NCI-H526 treated with DMSO at 0.1 percent for 48 hours (cell line): Measurements from ENCODE around the gene MOB3B.
"Not testable (repeated sequence)": the region's sequence is repeated elsewhere in the genome, so short reads cannot be mapped to it uniquely, and the experiment has no call there.

Experiments
- DNase-seq: peaks from one replicate; lab custom pipeline; 2025; lab: John Stamatoyannopoulos, UW

MOB3B gene

DNA sequence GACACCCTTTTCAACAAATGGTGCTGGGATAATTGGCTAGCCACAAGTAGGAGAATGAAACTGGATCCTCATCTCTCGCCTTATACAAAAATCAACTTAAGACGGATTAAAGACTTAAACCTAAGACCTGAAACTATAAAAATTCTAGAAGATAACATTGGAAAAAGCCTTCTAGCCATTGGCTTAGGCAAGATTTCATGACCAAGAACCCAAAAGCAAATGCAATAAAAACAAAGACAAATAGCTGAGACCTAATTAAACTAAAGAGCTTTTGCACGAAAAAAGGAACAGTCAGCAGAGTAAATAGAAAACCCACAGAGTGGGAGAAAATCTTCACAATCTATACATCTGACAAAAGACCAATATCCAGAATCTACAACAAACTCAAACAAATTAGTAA, 110.1 kb downstream of the MOB3B start:
- DNase-seq: not testable (repeated sequence)

DNA sequence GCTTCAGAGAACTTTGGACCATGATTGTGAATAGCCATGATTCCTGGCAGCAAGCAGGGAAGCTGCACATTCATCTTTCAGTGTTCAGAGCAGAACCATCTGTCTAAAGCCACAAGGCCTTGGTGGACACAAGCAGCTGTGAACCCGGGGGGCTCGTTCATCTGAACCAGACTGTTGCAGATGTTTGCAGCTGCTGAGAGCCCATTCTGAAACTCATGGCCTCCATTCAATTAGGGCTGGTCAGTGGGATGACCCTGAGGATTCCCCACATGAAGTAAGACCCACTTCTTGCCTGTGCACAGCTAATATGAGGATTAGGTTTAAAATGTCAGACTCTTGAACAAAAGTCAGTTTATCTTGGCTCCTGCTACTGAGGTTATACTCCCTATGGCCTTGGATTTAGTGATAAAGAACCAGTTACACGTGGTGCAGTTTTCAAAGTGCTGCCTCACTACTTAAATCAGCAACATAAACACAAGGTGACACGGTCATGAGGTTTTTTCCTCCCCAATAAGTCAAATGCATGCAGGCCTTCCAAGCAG, 115.3 kb downstream of the MOB3B start:
- DNase-seq: no peak

DNA sequence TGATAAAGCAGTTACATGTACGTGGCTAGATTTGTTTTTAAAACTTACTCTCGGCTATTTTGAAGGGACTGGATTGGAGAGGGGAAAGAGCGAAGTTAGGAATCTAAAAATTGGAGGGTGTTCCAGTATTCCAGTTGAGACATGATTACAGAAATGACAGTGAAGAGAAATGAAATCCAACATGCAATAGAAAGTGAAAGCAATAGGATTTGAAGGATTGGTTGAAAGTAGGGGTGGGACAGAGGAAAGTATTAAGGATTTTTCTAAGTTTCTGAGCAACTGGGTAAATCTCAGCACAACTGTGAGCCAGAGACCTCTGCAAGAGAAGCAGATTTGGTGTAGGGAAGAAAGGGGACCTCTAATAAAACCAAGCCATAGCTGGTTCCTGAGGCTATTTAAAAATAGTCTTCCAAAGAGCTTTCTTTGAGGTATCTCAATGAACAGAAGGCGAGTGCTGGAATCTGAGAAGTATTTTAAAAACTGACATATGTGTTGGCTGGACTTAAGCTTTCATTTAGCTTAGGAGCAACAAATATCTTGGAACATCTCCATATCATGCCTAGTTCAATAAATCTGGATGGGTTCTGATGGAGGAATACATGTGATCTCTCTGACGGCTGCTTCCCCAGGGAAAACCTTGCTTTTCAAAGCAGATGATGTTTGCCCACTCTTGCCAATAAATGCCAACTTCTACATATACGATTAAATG, 115.9 kb downstream of the MOB3B start:
- DNase-seq: no peak

DNA sequence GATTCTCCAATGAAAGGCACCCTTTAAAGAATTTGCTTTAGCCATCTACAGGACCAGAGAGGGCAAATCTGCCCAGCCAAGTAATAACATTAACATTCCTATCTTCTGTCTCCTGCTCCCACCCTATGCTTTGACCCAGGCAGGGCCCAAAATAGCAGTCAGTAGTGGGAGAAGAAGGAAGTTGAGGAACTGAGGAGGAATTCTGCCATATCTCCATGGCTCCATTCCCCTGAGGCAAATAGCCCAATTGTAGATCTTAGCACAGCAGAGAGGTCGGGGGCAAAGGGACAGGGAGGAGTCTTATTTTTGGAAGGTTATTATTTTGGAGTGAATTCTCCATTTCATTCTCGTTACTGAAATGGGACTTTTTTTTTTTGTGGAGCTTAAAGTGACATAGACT, 116.7 kb downstream of the MOB3B start:
- DNase-seq: no peak

DNA sequence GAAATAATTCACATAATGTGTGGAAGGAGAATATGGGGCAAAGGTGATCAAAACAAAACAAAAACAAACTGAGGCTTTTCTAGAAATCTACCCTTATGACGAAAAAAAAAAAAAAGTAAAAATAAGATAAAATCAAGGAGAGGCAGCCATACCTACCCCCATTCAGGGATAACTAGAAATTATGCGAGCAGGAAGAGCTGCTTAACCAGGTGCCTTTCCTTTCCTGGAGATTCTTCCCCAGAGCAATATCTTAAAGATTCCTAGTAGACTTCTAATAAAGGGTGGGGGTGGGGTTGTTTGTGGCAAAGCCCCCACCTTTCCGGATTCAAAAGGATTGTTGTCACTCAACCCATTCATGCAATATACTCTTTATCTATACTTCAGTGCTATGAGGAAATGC, 117.5 kb downstream of the MOB3B start:
- DNase-seq: no peak

DNA sequence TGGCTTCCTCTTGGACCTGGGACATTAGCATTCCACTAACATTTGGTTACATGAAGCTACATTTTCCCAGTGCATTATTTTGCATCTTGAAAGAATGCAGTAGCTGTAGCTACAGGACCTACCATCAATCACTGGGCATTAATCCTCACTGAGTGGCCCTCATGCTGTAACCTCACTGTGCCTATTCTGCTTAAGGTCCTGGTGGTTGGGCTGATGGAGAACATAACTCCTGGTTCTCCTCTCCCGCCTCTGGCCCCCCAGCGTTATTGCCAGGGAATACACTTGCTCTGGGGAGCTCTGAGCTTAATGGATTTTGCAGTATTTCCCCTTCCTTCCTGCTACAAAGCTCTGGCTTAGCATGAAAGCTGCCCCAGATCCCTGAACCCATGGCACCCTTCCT, 121.1 kb downstream of the MOB3B start:
- DNase-seq: no peak

DNA sequence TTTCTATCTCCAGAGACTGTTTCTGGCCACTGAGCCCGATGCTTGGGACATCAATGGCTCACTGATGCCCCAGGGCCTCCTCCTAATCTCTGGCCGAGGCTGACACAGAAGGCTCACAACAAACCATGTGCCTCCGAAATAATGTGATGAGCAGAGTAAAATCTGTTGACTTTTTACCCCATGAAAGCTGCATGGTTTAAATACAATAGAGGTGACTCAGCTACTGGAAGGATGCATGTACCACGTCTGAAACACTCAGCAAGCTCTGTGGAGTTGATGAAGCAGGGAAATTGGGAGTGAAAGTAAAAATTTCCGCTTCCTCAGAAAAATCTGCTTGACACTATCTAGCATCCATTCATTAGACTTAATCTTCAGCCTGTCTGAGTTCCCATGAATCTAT, 121.6 kb downstream of the MOB3B start:
- no peak for DNase-seq

DNA sequence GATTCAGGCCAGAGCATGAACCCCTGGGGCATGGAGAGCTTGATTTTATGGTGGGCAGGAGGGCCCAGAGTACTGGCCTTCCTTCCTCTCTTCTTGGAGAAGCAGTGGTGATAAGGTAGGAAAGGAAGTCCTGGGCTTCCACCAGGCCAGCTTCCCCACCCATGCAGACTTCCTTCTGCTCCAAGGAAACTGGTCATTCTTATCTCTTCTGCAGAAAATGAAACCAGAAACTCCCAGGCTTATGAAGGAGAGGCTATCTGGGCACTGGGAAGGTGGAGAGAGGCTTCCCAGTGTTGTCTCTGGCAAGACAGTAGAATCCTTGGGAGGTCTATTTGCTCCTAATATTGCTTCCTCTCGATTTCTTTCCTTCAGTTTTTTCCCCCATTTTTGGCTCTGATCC, 122.1 kb downstream of the MOB3B start:
- no peak for DNase-seq

DNA sequence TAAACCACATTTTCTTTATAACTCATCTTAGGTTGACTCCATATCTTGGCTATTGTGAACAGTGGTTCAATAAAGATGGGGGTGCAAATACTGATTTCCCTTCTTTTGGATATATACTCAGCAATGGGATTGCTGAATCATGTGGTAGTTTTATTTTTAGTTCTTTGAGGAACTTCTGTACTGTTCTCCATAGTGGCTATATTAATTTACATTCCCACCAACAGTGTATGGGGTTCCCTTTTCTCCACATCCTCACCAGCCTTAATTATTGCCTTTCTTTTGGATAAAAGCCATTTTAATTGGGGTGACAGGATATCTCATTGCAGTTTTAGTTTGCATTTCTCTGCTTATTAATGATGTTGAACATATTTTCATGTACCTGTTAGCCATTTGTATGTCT, 125.0 kb downstream of the MOB3B start:
- no peak for DNase-seq

DNA sequence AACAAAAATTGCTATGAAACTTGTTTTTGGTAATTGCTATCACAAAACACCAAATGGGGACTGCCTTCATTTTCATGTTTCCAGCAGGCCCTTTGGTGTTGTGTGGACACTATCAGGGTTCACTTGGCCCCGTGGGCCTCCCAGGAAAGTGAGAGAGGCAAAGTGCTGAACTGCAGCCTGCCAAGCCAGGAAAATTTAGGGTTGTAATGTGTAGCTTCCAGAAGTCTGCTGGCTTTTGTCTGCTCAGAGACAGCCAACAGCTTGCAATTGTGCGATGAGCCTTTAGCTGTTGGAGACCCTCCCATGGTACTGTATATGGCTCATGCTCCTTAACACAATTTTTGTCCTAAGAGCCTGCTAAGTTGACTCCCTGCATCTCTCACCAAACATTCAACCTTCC, 127.0 kb downstream of the MOB3B start:
- DNase-seq: no peak

DNA sequence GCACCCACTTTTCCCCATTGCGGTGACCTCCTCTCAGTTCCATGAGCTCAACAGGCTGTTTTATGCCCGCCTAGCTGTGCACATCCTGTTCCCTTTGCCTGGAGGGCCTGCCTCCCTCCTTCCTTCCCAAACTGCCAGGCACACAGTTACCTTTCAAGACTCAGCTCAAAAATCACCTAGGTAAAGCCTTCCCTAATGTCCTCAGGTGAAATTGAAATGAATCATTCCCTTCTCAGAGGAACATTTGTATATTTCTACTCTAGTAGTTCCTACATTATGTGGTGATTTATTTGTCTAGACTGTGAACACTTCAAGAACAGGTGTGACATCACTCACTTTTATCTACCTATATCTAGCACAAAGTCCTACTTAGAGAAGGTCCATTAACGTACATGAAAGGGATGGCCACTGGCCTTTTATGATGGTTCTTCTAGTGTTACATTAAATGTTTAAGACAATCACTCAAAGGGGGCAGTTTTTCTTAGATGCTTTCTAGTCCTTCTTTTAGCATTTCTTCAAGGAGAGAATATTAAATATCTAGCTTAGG, 129.2 kb downstream of the MOB3B start:
- DNase-seq: no peak

DNA sequence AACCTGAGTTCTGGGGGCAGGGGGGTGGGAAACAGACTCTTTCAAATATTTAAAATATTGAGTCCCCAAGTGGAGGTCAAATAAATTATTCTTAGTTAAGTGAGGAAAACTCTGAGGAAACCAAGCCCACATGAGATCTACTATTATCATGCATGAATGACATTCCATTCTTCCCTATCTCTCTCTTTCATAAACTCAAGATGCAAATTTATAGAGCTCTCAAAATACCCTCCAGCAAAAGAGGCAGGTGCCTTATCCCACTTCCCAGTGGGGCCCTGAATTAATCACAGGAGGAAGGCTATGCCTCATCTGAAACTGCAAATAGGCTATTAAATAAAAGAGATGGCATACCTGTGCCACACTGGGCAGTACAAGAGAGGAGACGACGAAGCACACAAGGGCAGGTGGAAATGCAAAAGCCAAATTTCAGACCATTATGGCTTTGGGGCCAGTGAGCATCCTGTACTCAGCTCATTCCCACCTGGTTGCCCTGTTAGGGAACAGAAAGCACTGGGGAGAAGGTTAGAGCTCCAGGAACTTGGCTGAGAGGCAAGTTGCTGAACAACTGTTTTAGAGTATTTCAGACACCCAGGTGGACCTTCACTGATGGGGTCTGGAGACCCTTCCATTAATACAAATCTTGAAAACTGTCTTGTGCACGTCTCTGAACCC, 130.5 kb downstream of the MOB3B start:
- peak; percentile 88 for DNase-seq

DNA sequence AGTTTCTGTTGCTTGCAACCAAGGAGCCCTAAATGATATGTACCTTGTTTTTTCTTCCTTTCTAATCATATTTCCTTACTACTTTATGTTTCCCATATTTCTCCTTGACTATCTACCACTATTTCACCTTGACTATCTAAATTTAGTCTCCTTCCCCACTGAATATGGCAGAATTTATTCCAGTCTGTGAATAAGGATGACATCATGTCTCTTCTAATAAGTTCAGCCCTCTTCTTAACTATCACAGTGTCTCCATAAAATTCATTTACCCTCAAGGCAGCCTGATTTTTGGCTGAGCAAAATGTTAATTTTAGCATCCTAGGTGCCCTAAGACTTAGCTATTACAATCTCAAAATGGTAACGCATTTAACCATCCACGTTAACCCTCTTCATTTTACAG, 133.1 kb downstream of the MOB3B start:
- DNase-seq: no peak

DNA sequence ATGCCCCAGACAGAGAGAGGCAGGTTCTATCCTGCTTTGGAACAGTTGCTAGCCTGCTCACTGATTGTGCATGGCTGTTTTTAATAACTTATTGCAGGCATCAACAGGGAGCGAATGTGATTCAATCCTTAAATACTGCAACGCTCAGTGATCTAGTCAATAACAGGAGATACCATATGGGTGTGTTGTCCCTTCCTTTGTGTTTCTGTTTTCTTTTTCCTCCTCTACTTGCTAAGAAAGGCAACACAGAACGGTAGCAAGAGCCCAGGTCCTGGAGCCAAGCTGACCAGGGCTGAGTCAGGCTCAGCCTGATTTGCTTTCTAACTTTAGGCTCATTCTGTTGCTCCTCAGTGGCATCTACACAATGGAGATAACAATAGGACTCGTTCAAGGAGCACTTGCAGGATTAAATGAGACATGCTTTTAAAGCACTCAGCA, 134.1 kb downstream of the MOB3B start:
- DNase-seq: no peak

DNA sequence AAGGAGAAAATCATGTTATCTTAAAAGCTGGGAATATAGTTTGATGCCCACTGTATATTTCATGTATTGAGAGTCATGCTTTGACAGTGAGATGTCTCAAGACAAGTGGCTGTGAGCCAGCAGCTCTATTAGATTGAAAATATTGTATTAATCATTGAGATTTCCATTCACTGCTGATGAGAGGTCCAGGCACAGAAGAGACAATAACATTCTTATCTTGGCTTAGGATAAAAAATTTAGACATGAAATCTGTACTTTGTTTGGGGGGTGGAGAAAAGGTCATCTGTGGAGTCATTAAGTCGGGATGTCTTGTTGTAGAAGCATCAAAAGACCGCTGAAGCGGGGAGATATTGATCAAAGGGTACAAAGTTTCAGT, 134.8 kb downstream of the MOB3B start:
- DNase-seq: no peak

DNA sequence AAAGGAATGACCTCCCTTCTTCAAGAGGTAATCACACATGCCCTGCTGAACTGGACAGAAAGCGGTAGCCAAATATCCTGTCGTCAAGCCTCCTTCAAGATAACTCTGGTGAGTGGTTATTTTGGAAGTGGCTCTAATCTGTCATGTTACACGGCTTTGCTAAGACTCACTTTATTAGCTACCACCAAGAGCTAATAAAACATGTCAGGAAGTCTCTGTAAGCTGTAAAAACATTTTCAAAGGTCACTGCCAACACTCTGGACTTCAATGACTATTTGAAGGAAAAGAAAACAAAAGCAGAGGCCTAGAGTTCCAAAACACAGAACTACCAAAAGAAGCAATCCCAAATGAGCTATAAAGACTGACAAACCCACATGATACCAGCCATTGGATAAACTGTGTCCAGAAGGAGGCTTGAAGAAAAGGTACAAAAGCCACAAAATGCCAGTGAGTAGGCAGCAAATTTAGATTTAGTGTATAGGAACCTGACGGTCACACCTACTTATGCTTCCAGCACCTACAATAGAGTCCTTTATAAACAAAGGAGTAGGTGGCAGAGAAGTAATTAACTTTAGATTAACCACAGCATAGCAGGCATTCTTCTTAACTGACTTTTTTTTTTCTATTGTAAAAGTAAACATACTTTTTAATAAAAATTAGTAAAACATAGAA, 135.3 kb downstream of the MOB3B start:
- no peak for DNase-seq

DNA sequence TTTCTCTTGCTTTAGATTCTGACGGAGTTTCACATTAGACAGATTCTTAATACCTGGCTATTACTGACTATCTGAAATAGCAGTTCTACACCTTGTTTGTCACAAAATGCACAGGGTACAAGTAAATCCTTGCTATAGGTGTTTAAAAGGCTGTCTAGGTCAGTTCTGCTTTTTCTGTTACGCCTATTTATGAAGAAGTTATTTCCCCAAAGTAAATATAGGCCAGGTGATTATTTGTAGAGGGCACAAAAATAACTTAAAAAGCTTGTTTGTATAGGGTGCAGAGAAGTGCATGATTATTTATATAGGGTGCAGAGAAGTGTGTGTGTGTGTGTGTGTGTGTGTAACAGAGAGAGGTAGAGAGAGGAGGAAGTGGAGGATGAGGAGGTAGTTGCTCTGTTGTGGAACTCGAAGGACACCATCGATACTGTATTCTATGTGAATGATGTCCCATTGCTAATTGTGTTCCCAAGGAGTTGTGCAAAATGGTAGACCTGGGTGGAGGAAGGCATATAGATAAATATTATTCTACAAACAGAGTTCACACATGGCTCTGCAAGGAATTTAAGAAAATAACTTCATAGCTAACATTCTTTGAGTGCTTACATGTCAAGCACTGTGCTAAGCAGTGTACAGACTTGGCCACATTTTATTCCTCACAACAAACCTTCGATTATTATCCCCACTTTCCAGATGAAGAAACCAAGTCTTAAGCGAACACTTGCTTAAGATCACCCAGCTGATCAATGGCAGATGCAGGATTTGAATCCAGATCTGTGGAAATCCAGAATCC, 136.4 kb downstream of the MOB3B start:
- DNase-seq: no peak

DNA sequence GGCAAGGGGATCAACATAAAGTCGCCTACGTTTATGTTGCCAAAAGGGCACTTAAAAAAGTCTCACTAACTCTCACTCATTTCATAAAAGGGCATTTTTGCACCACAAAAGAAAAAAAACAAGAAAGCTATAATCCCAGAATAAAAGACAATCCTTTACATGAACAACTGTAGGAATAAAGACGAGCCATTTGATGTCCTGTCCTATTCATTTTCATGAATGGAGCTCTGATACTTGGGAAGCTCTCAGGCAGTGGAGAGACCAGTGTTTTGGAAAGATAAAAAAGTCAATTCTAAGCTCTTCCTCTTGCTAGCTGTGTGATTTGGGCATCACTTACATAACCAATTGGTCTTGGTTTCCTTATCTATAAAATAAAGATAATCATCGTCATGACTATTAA, 137.2 kb downstream of the MOB3B start:
- no peak for DNase-seq

DNA sequence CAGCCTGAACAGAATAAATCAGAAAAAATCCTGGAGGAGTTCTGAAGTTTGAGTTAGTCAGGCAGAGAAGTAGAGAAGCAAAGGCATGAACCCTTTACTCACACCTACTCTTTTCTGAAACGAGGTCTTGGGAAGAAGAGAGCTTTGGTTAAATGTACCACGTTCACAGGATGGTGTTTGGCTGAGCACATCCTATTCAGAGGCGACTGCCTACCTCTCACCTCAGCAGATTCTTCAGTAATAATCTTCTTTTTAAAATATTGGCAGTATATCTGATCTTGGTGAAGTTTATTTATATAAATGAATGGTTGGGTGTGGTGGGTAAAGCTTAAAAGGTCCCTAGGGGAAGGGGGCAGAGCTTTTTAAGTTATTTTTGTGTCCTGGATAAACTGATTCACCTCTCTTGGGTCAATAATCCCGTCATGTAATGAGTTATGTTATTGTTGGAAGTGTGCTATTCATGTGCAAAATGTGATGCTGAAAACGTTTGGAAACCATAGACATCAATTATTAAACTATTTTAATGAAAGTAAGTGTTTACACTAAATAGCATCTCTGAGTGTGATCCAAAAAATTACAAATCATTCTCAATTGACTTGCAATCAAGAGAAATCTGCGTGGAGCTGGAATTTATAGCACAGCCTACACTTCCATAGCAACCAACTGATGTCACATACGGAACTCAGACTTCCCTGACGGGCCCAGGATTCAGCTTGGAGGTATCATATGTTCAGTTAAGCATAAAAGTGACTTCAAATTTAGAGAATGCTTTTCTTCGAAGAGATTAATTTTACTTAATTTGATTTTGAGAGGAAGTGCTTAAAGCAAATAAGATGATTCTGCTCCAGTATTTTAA, 138.3 kb downstream of the MOB3B start:
- DNase-seq: no peak

DNA sequence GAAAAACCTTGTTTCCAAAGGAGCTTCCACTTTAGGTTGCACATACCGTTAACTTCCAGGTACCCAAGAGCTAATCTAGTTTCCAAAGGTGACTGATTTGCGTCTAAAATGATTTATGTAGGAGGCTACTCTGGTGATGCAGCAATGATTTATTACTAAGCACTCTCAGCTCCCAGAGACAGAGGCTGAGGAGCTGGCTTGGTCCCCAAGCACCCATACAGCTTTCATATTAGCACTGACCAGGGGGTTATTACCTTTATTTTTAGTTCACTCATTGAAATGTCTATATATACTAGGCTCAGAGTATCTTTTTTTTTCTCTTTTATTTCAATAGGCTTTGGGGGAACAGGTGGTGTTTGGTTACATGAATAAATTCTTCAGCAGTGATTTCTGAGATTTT, 141.5 kb downstream of the MOB3B start:
- DNase-seq: no peak

DNA sequence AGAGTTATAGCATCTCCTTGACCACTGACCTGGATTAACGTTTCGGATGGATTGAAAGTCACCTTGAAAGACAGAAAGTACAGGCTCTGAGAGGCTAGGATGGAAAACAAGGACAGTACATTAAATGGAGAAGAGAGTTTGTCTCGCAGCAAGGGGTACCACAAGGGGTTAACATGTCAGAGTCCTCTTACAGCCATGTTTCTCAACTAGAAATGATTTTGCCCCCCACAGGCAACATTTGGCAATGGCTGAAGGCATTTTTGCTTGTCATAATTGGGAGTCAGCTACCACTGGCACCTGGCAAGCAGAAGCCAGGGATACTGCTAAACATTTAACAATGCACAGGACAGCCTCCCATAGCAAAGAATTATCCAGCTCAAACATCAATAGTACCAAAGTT, 141.9 kb downstream of the MOB3B start:
- no peak for DNase-seq
